Ascending aorta (tissue), 2 donors: ENCODE data around the gene IRF1. TPM values are rescaled to one million over a fixed set of nuclear protein-coding genes. Genes with fewer than 3 reads are reported as not detected.

Source experiments
- DNase-seq, 2 donors: peaks; one replicate each; pipeline ENCODE4 v3.0.0-alpha.2; 2019; ENCODE audit warnings: low spot score in 2 of 2
- H3K27ac ChIP-seq, 2 donors: fragments of 200-600 bp; sonication (generic); one replicate each; pipeline ENCODE4 v1.5.1; 2016 to 2017; ENCODE audit warnings: mild to moderate bottlenecking in 1 of 2
- H3K27me3 ChIP-seq: fragments of 200-600 bp; sonication (generic); one replicate; pipeline ENCODE4 v1.5.1; 2017
- H3K36me3 ChIP-seq, 2 donors: fragments of 200-600 bp; sonication (generic); one replicate each; pipeline ENCODE4 v1.5.1; 2016
- H3K4me1 ChIP-seq, 2 donors: fragments of 200-600 bp; sonication (generic); one replicate each; pipeline ENCODE4 v1.5.1; 2016 to 2017; ENCODE audit warnings: mild to moderate bottlenecking in 1 of 2
- H3K4me3 ChIP-seq, 2 donors: fragments of 200-600 bp; sonication (generic); one replicate each; pipeline ENCODE4 v1.5.1; 2016 to 2017; ENCODE audit warnings: mild to moderate bottlenecking in 1 of 2
- H3K9me3 ChIP-seq, 2 donors: fragments of 200-600 bp; sonication (generic); one replicate each; pipeline ENCODE4 v1.5.1; 2016
- intact Hi-C: fragments of 100-400 bp; cut with DNase I; formaldehyde crosslinking; loops from one replicate; pipeline ENCODE4 v1.15.1; 2023
- total RNA-seq: library from RNA; depleted of rRNA; stranded (reverse); fragments of >200 nt; gene quantifications from one replicate; pipeline ENCODE4 v1.1.0, GENCODE V29; 2016
- TF ChIP-seq, protein P1 (sequence below), 3 experiments: fragments of 200-600 bp in 2 of 3; fragments of 450-650 bp in 1 of 3; sonication (generic) in 2 of 3; IDR thresholded peaks; one replicate each; pipeline ENCODE4 v1.5.1; 2016 to 2019; ENCODE audit warnings: antibody characterized with exemption in 3 of 3, mild to moderate bottlenecking in 1 of 3, moderate library complexity in 1 of 3

The IRF1 gene
- total RNA-seq, 1 donor from 2014 or later: 57.7 TPM

- no peaks in the 10 kb centered on the region for H3K27me3 ChIP-seq
- intact Hi-C loops: no loop called here
- no peaks in the 10 kb centered on the region for H3K9me3 ChIP-seq
- H3K27ac ChIP-seq: no peak overlapping the region
- H3K36me3 ChIP-seq: peaks cover 0 to 16% of the 10 kb centered on the region in 2 donors
- H3K4me1 ChIP-seq: peaks cover 0 to 11% of the 10 kb centered on the region in 2 donors
- DNase-seq: no peak
- no peak overlapping the region for H3K4me3 ChIP-seq
- TF ChIP-seq, protein P1, sequence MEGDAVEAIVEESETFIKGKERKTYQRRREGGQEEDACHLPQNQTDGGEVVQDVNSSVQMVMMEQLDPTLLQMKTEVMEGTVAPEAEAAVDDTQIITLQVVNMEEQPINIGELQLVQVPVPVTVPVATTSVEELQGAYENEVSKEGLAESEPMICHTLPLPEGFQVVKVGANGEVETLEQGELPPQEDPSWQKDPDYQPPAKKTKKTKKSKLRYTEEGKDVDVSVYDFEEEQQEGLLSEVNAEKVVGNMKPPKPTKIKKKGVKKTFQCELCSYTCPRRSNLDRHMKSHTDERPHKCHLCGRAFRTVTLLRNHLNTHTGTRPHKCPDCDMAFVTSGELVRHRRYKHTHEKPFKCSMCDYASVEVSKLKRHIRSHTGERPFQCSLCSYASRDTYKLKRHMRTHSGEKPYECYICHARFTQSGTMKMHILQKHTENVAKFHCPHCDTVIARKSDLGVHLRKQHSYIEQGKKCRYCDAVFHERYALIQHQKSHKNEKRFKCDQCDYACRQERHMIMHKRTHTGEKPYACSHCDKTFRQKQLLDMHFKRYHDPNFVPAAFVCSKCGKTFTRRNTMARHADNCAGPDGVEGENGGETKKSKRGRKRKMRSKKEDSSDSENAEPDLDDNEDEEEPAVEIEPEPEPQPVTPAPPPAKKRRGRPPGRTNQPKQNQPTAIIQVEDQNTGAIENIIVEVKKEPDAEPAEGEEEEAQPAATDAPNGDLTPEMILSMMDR (IDR thresholded peaks at IDR 0.05): no peak
These were observed 28.2 kb downstream of the IRF1 start for GRCh38 chr5:132462333-132462732.

- no peak overlapping the region for H3K27ac ChIP-seq
- TF ChIP-seq, protein P1 (IDR thresholded peaks at IDR 0.05): no peak
- H3K27me3 ChIP-seq: no peaks in the 10 kb centered on the region
- peaks cover 0 to 9% of the 10 kb centered on the region in 2 donors for H3K4me1 ChIP-seq
- H3K4me3 ChIP-seq: no peak overlapping the region
- H3K9me3 ChIP-seq: no peaks in the 10 kb centered on the region
- intact Hi-C loops: no loop called here
- DNase-seq: no peak
- H3K36me3 ChIP-seq: peaks cover 0 to 18% of the 10 kb centered on the region in 2 donors
These were observed 29.0 kb downstream of the IRF1 start for GRCh38 chr5:132461569-132462070.

GRCh38 chr5:132460846-132461568 lies 29.6 kb downstream of the IRF1 start:
- H3K27me3 ChIP-seq: no peaks in the 10 kb centered on the region
- H3K36me3 ChIP-seq: peaks cover 0 to 20% of the 10 kb centered on the region in 2 donors
- TF ChIP-seq, protein P1 (IDR thresholded peaks at IDR 0.05): no peak
- intact Hi-C loops: no loop called here
- H3K27ac ChIP-seq: no peak overlapping the region
- peaks cover 0 to 7% of the 10 kb centered on the region in 2 donors for H3K4me1 ChIP-seq
- H3K4me3 ChIP-seq: no peak overlapping the region
- DNase-seq: no peak
- H3K9me3 ChIP-seq: no peaks in the 10 kb centered on the region

DNA sequence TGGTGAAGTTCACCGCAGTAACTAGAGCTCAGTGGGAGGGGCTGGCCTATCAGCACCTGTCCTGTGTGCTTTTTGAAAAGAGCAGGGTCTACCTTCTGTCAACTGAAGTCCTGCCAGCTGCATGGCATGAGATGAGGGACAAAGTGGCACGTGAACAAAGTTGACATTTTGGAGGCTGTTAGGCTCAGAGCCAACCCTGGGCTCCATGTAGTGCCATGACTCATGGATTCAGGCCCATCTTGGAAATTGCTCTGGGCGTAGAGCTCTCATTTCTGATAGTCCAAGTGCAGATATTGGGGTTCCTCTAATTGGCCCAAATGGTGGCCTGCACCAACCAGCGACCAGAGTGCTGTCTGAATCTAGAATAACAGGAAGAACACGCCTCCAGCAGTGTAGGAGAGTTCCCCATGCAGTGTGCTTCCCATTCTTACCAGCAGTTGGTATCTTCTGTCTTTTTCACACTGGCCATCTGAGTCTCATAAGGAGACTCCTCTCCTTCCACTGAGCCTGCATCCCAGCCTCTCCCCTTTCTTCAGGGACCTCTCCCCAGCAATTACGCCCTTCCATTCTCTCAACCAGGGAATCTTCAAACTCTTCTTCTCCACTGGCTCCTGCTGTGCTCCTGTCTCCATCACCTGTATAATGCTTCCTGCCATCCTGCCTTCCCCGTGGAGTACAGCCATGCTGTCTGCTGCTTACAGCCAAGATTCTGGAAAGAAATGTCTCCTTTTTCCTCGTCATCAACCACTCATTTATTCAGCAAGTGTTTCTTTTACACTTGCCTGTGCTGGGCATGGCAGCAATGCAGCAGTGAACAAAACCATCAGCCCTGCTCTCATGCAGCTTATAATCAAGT lies 30.4 kb downstream of the IRF1 start:
- Histone ChIP-seq H3K9me3 (no peaks in the 10 kb centered on the region), H3K4me1 (peaks cover 0 to 7% of the 10 kb centered on the region in 2 donors), H3K27ac (no peak overlapping the region), H3K36me3 (peaks cover 0 to 21% of the 10 kb centered on the region in 2 donors), H3K4me3 (no peak overlapping the region), H3K27me3 (no peaks in the 10 kb centered on the region)
- TF ChIP-seq, protein P1 (IDR thresholded peaks at IDR 0.05): no peak
- DNase-seq: no peak
- intact Hi-C loops: no loop called here

DNA sequence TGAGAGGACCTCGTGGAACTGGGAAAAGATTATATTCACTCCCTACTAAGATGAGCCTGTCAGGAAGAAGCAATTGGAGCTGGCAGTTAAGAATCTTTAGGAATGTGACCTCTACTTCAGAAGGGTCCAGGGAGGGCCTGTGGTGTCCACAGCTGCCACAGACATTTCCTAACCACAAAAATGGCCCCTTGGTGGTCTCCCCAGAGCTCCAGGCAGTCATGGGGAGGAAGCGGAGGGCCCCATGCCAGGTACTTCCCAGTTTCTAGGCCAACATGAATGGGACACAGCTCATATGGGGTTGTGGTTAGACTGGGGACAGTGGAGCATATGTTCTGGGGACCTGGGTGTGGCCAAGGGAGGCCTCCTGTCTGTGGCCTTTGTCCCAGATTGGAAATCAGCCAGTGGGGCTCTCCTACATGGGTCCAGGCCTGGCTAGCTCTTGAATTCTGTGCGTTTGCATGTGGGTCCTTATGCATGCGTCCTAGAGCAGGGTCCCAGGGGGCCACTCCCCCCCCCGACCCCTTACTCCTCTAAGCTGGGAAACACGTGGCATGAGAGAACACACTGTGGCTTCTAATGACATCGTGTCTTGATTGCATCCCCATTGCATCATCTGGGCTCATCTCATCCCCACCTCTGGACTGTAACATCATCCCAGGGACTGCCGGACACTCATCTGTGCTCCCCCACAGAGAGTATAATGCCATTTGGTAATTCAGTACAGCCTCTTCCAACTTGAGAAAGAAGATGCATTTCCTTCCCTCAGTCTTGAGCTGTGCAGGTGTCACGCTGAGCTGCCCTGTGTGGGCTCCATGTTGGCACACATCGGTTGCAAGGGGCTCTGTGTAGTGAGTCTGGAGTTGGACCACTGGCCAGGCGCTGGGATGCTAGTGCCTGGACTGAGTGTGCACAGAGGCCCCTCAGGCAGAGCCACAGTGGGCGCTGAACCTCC lies 31.3 kb downstream of the IRF1 start:
- no peak for DNase-seq
- Histone ChIP-seq H3K9me3 (no peaks in the 10 kb centered on the region), H3K4me3 (no peak overlapping the region), H3K4me1 (peaks cover 0 to 7% of the 10 kb centered on the region in 2 donors), H3K27me3 (no peaks in the 10 kb centered on the region), H3K36me3 (peaks cover 2 to 24% of the 10 kb centered on the region in 2 donors), H3K27ac (no peak overlapping the region)
- intact Hi-C loops: no loop called here
- TF ChIP-seq, protein P1 (IDR thresholded peaks at IDR 0.05): no peak
